Colonic mucosa (tissue), 4 donors: ENCODE measurements around the gene MXD3. TPM values are rescaled to one million over a fixed set of nuclear protein-coding genes. Genes with fewer than 3 reads are reported as not detected.

Experiments
- DNase-seq: peaks from one replicate; pipeline ENCODE4 v3.0.0-alpha.2; 2020
- H3K27ac ChIP-seq: fragments of 200-600 bp; one replicate; pipeline ENCODE4 v1.8.0; 2021
- H3K27me3 ChIP-seq: fragments of 200-600 bp; one replicate; pipeline ENCODE4 v1.8.0; 2021
- H3K36me3 ChIP-seq: fragments of 200-600 bp; one replicate; pipeline ENCODE4 v1.8.0; 2021
- H3K4me1 ChIP-seq: fragments of 200-600 bp; one replicate; pipeline ENCODE4 v1.8.0; 2021; ENCODE audit warnings: mild to moderate bottlenecking
- H3K4me3 ChIP-seq: fragments of 200-600 bp; one replicate; pipeline ENCODE4 v1.8.0; 2021
- H3K9ac ChIP-seq, 2 donors: one replicate each; pipeline ENCODE4 v1.7.0; 2013; ENCODE audit warnings: control low read depth in 2 of 2, low read depth in 2 of 2, low read length in 2 of 2
- H3K9me3 ChIP-seq: fragments of 200-600 bp; one replicate; pipeline ENCODE4 v1.8.0; 2021
- CTCF ChIP-seq: fragments of 200-600 bp; IDR thresholded peaks from one replicate; pipeline ENCODE4 v1.8.0; 2022; ENCODE audit warnings: antibody characterized with exemption, mild to moderate bottlenecking
- intact Hi-C: fragments of 100-400 bp; cut with DNase I; formaldehyde crosslinking; loops from one replicate; pipeline ENCODE4 v1.14.1; 2022
- total RNA-seq, 2 donors: library from RNA; stranded (reverse); fragmentation: NEBNext Ultra II Directional in 1 of 2; extraction: Animal tissue kit (Norgen Biotek cat#: 25700) in 1 of 2; gene quantifications; one replicate each; pipeline ENCODE4 v1.2.1, GENCODE V29; 2021
- donor health status: healthy.
- donor health status: DM: no; HTN: no; CAD: no.
- donor health status: DM: no; HTN: no; CAD: no.

The MXD3 gene
- total RNA-seq, 2 donors from 2014 or later = 9.3 to 36.4 TPM

- Histone ChIP-seq H3K4me1 (no peaks in the 10 kb centered on the region), H3K27ac (no peak overlapping the region), H3K27me3 (no peaks in the 10 kb centered on the region), H3K9me3 (no peaks in the 10 kb centered on the region), H3K4me3 (no peak overlapping the region), H3K9ac (no peak overlapping the region), H3K36me3 (peaks cover 25% of the 10 kb centered on the region)
- no peak for TF ChIP-seq CTCF
- no peak for DNase-seq
- intact Hi-C loops = no loop called here
Observed at GRCh38 chr5:177276886-177277285, 34.8 kb downstream of the MXD3 start.

GRCh38 chr5:177275883-177276282 lies 35.8 kb downstream of the MXD3 start:
- no peak for TF ChIP-seq CTCF
- H3K9ac ChIP-seq = no peak overlapping the region
- no peak overlapping the region for H3K27ac ChIP-seq
- H3K36me3 ChIP-seq = peaks cover 15% of the 10 kb centered on the region
- H3K9me3 ChIP-seq = no peaks in the 10 kb centered on the region
- H3K27me3 ChIP-seq = no peaks in the 10 kb centered on the region
- H3K4me3 ChIP-seq = no peak overlapping the region
- intact Hi-C loops = no loop called here
- no peak for DNase-seq
- no peaks in the 10 kb centered on the region for H3K4me1 ChIP-seq

GRCh38 chr5:177271113-177271512 lies 40.6 kb downstream of the MXD3 start:
- intact Hi-C loops = no loop called here
- no peak for DNase-seq
- H3K36me3 ChIP-seq = peaks cover 14% of the 10 kb centered on the region
- no peaks in the 10 kb centered on the region for H3K27me3 ChIP-seq
- no peaks in the 10 kb centered on the region for H3K9me3 ChIP-seq
- no peak overlapping the region for H3K27ac ChIP-seq
- no peaks in the 10 kb centered on the region for H3K4me1 ChIP-seq
- no peak overlapping the region for H3K9ac ChIP-seq
- no peak for TF ChIP-seq CTCF
- H3K4me3 ChIP-seq = no peak overlapping the region

GRCh38 chr5:177270653-177271052 lies 41.0 kb downstream of the MXD3 start:
- Histone ChIP-seq H3K4me1 (no peaks in the 10 kb centered on the region), H3K9ac (no peak overlapping the region), H3K27ac (no peak overlapping the region), H3K4me3 (no peak overlapping the region), H3K9me3 (no peaks in the 10 kb centered on the region), H3K27me3 (no peaks in the 10 kb centered on the region), H3K36me3 (peaks cover 14% of the 10 kb centered on the region)
- no peak for DNase-seq
- no peak for TF ChIP-seq CTCF
- intact Hi-C loops = no loop called here

GRCh38 chr5:177269976-177270375 lies 41.7 kb downstream of the MXD3 start:
- no peak for TF ChIP-seq CTCF
- Histone ChIP-seq H3K4me3 (no peak overlapping the region), H3K9me3 (no peaks in the 10 kb centered on the region), H3K27ac (no peak overlapping the region), H3K4me1 (no peaks in the 10 kb centered on the region), H3K27me3 (no peaks in the 10 kb centered on the region), H3K9ac (no peak overlapping the region), H3K36me3 (peaks cover 14% of the 10 kb centered on the region)
- DNase-seq = no peak
- intact Hi-C loops = no loop called here
